Measurements from ENCODE around the gene PNKD. TPM values are rescaled to one million over a fixed set of nuclear protein-coding genes. Genes with fewer than 3 reads are reported as not detected.

PNKD gene
- total RNA-seq, 2 experiments from 2014 or later: 20.4 to 21.4 TPM

DNA sequence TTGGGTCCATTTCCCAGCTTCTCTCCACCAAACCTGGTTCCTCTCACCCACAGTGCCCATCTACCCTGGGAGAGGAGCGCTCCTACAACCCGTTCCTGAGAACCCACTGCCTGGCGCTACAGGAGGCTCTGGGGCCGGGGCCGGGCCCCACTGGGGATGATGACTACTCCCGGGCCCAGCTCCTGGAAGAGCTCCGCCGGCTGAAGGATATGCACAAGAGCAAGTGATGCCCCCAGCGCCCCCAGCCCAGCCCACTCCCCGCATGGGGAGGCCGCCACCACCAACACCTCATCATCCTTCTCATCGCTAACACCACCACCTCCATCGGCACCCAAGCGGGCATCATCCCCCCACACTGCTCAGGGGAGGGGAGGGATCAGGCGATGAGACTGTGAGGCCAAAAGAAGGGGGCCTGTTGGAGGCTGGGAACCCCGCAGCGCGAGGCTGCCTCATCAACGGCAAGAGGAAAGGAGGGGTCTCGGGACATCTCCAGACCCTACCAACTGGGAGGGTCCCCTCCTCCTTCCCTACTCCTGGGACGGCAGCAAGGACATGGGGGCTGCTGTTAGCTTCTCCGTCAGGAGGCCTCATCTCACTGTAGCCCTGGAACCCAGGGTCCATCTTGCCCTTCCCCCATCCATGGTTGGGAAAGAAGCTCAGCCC, 74.6 kb downstream of the PNKD start:
- Mint-ChIP-seq H3K4me3 (no peak overlapping the region), H3K36me3 (ENCODE audit: low read depth) (no peaks in the 10 kb centered on the region), H3K27me3 (ENCODE audit: low read depth) (no peaks in the 10 kb centered on the region), H3K4me1 (ENCODE audit: low read depth) (no peaks in the 10 kb centered on the region), H3K9me3 (no peaks in the 10 kb centered on the region), H3K27ac (no peak overlapping the region)
- DNase-seq: no peak
- intact Hi-C loops (cut with micrococcal nuclease): no loop called here
- CTCF ChIA-PET: interaction anchor here (0.9 kb wide), 1 partner anchor 19 kb away, joined by 3 read pairs; no protein-coding TSS in a partner anchor

DNA sequence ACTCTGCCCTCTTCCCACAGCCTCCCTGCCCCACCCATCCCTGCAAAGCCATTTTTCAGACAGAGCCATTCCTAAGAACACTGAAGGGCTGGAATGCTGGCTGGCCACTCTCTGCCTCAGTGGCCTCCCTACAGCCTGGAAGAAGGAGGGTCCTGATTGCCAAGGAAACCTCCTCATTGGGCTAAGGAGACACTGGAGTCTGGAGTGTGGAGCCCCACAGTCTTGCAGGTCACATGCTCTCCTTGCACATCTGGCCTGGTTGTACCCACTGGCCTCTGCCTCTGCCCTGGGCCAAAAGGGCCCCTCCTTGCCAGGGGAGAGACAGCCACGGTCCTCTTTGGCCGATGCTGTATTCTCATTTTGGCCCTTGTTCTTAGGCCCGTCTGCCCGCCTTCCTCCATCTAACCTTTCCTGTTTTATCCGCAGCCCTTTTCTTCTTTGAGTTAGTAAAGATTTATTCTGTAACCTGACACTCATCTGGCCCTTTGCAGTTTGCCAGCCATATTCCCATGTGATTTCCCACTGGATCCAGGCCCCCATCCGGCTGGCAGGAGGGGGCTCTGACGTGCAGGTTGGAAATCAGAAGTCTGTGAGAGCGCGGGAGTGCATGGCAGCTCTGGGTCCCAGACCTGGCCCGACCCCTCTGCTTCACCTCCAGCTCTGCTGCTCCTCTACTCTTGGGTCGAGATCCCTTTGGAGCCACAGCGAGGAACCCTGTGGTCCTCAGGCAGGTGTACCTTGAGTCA, 75.3 kb downstream of the PNKD start:
- Mint-ChIP-seq H3K27ac (no peak overlapping the region), H3K9me3 (no peaks in the 10 kb centered on the region), H3K4me3 (no peak overlapping the region), H3K4me1 (ENCODE audit: low read depth) (no peaks in the 10 kb centered on the region), H3K27me3 (ENCODE audit: low read depth) (no peaks in the 10 kb centered on the region), H3K36me3 (ENCODE audit: low read depth) (no peaks in the 10 kb centered on the region)
- intact Hi-C loops (cut with micrococcal nuclease): no loop called here
- no peak for DNase-seq
- CTCF ChIA-PET: no interaction called here

DNA sequence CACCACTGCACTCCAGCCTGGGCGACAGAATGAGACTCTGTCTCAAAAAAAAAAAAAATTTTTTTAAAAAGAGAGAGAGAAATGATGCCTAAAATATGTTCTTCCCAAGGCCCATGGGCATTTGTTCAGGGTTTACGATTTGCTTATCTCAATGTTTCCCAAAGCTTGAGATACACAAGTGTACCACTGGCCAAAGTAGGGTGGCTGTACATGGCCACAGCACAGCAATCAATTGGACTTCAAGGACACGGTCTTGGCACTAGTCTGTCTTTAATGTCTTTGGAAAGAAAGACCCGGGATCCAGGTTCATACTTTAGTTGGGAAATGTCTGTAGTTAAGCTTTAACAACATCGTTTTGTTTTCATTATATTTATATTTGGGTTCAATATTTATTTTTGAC, 76.9 kb downstream of the PNKD start:
- no peaks in the 10 kb centered on the region for H3K27me3 Mint-ChIP-seq (ENCODE audit: low read depth)
- H3K4me1 Mint-ChIP-seq (ENCODE audit: low read depth): no peaks in the 10 kb centered on the region
- H3K4me3 Mint-ChIP-seq: no peak overlapping the region
- no peaks in the 10 kb centered on the region for H3K36me3 Mint-ChIP-seq (ENCODE audit: low read depth)
- CTCF ChIA-PET: no interaction called here
- no peak overlapping the region for H3K27ac Mint-ChIP-seq
- intact Hi-C loops (cut with micrococcal nuclease): no loop called here
- DNase-seq: no peak
- H3K9me3 Mint-ChIP-seq: peaks cover 7% of the 10 kb centered on the region

GRCh38 chr2:218354045-218354444, 83.7 kb downstream of the PNKD start:
- no peaks in the 10 kb centered on the region for H3K4me1 Mint-ChIP-seq (ENCODE audit: low read depth)
- no peaks in the 10 kb centered on the region for H3K27me3 Mint-ChIP-seq (ENCODE audit: low read depth)
- intact Hi-C loops (cut with micrococcal nuclease): no loop called here
- no peaks in the 10 kb centered on the region for H3K36me3 Mint-ChIP-seq (ENCODE audit: low read depth)
- no peak overlapping the region for H3K27ac Mint-ChIP-seq
- CTCF ChIA-PET: interaction anchor here (1.0 to 1.6 kb wide), 2 partner anchors 50 to 81 kb away, joined by 3 to 4 read pairs; no protein-coding TSS in a partner anchor
- peaks cover 11% of the 10 kb centered on the region for H3K9me3 Mint-ChIP-seq
- H3K4me3 Mint-ChIP-seq: no peak overlapping the region
- DNase-seq: no peak

DNA sequence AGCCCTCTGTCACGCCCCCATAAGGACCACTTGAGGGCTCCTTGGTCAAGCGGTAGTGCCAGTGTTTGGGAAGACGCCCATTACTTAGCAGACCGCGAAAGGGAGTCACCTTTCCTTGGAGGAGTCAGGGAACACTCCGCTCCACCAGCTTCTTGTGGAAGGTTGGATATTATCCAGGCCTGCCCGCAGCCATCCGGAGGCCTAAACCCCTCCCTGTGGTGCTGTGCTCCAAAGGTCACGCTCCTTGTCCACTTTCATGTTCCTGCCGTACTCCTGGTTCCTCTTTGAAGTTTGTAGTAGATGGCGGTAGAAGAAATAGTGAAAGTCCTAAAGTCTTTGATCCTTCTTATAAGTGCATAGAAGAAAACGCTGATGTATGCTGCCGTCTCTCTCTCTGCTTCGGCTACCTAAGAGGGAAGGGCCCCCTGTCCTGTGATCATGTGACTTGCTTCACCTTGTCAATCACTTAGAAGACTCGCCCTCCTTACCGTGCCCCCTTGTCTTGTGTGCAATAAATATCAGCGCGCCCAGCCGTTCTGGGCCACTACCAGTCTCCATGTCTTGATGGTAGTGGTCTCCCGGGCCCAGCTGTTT, 84.6 kb downstream of the PNKD start:
- Mint-ChIP-seq H3K36me3 (ENCODE audit: low read depth) (no peaks in the 10 kb centered on the region), H3K27ac (no peak overlapping the region), H3K4me3 (no peak overlapping the region), H3K4me1 (ENCODE audit: low read depth) (no peaks in the 10 kb centered on the region), H3K27me3 (ENCODE audit: low read depth) (no peaks in the 10 kb centered on the region), H3K9me3 (peaks cover 11% of the 10 kb centered on the region)
- CTCF ChIA-PET: interaction anchor here (1.0 to 4.7 kb wide), 7 partner anchors 11 to 84 kb away, joined by 3 to 62 read pairs (median 4); partner anchors contain the start of gene PNKD
- no peak for DNase-seq
- intact Hi-C loops (cut with micrococcal nuclease): loop anchor here (5.0 kb wide), 1 partner anchor 188 kb away; the partner anchor contains the start of gene CXCR1

GRCh38 chr2:218357236-218358177, 87.2 kb downstream of the PNKD start:
- Mint-ChIP-seq H3K27ac (no peak overlapping the region), H3K4me3 (no peak overlapping the region), H3K9me3 (peaks cover 4% of the 10 kb centered on the region), H3K4me1 (ENCODE audit: low read depth) (no peaks in the 10 kb centered on the region), H3K36me3 (ENCODE audit: low read depth) (no peaks in the 10 kb centered on the region), H3K27me3 (ENCODE audit: low read depth) (no peaks in the 10 kb centered on the region)
- CTCF ChIA-PET: interaction anchor here (0.6 to 4.7 kb wide), 21 partner anchors 10 to 222 kb away, joined by 3 to 62 read pairs (median 4); no protein-coding TSS in a partner anchor
- intact Hi-C loops (cut with micrococcal nuclease): loop anchor here (5.0 kb wide), 1 partner anchor 190 kb away; the partner anchor contains the start of gene CXCR1
- DNase-seq: no peak

- H3K4me1 Mint-ChIP-seq (ENCODE audit: low read depth): no peaks in the 10 kb centered on the region
- H3K27ac Mint-ChIP-seq: no peak overlapping the region
- no peak overlapping the region for H3K4me3 Mint-ChIP-seq
- no peaks in the 10 kb centered on the region for H3K27me3 Mint-ChIP-seq (ENCODE audit: low read depth)
- CTCF ChIA-PET: interaction anchor here (0.6 to 1.0 kb wide), 3 partner anchors 18 to 106 kb away, joined by 3 to 4 read pairs (median 3); no protein-coding TSS in a partner anchor
- intact Hi-C loops (cut with micrococcal nuclease): no loop called here
- H3K36me3 Mint-ChIP-seq (ENCODE audit: low read depth): no peaks in the 10 kb centered on the region
- H3K9me3 Mint-ChIP-seq: no peaks in the 10 kb centered on the region
- no peak for DNase-seq
Measured at GRCh38 chr2:218360453-218360852, 90.1 kb downstream of the PNKD start.

DNA sequence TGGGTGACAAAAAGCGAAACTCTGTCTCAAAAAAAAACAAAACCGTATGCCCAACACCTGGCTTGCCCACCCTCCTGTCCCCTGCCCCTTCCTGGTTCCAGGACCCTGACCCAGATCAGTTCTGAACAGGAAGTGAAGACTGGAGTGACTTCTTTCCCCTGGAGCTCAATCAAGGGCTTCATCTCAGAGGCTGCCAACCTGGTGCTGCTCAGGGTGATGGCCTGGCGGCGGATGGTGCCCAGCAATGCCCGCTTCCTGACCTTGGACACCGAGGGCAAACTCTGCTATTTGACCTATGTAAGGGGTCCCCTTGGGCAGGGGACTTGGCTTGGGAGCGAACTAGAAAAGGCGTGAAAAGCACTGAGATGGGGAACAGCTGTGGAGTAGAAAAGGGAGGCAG, 92.3 kb downstream of the PNKD start:
- H3K27ac Mint-ChIP-seq: no peak overlapping the region

GRCh38 chr2:218363736-218364135, 93.4 kb downstream of the PNKD start:
- DNase-seq: no peak
- peaks cover 7% of the 10 kb centered on the region for H3K4me1 Mint-ChIP-seq (ENCODE audit: low read depth)
- H3K27me3 Mint-ChIP-seq (ENCODE audit: low read depth): no peaks in the 10 kb centered on the region
- no peak overlapping the region for H3K27ac Mint-ChIP-seq
- intact Hi-C loops (cut with micrococcal nuclease): no loop called here
- CTCF ChIA-PET: no interaction called here
- H3K4me3 Mint-ChIP-seq: no peak overlapping the region
- H3K36me3 Mint-ChIP-seq (ENCODE audit: low read depth): no peaks in the 10 kb centered on the region
- H3K9me3 Mint-ChIP-seq: no peaks in the 10 kb centered on the region

More for the DNA sequence above, 92.3 kb downstream of the PNKD start:
- DNase-seq: no peak
- no peaks in the 10 kb centered on the region for H3K36me3 Mint-ChIP-seq (ENCODE audit: low read depth)
- CTCF ChIA-PET: no interaction called here
- H3K4me1 Mint-ChIP-seq (ENCODE audit: low read depth): no peaks in the 10 kb centered on the region
- H3K9me3 Mint-ChIP-seq: no peaks in the 10 kb centered on the region
- no peaks in the 10 kb centered on the region for H3K27me3 Mint-ChIP-seq (ENCODE audit: low read depth)
- H3K4me3 Mint-ChIP-seq: no peak overlapping the region
- intact Hi-C loops (cut with micrococcal nuclease): no loop called here

DNA sequence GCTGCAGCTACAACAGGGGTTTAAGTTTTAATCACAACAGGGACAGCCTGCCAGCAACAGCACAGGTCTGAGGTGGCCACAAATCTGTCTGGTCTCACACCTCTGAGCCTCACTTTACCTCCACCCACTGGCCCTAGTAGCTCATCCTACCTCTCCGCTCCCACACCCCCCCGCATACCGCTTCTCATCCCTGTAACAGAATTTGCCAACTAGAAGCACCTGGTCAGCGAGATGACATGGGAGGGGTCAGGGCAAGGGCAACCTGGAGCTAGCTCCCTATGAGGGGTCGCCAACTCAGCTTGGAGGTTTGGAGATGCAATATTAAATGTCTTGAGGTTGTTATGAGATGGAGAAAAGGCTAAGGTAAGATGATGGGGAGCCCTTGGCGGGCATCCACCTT, 93.9 kb downstream of the PNKD start:
- no peak overlapping the region for H3K4me3 Mint-ChIP-seq
- CTCF ChIA-PET: interaction anchor here (0.8 kb wide), 1 partner anchor 12 kb away, joined by 3 read pairs; no protein-coding TSS in a partner anchor

GRCh38 chr2:218366621-218367414, 96.5 kb downstream of the PNKD start:
- Mint-ChIP-seq H3K9me3 (no peaks in the 10 kb centered on the region), H3K36me3 (ENCODE audit: low read depth) (no peaks in the 10 kb centered on the region), H3K27me3 (ENCODE audit: low read depth) (no peaks in the 10 kb centered on the region), H3K27ac (no peak overlapping the region), H3K4me1 (ENCODE audit: low read depth) (peaks cover 13% of the 10 kb centered on the region), H3K4me3 (peak overlapping the region; percentile 73)
- intact Hi-C loops (cut with micrococcal nuclease): loop anchor here (2.0 to 5.0 kb wide), 3 partner anchors 30 to 75 kb away; partner anchors contain the start of gene TMBIM1
- DNase-seq: no peak
- CTCF ChIA-PET: interaction anchor here (0.6 to 1.3 kb wide), 4 partner anchors 11 to 156 kb away, joined by 3 to 5 read pairs (median 4); partner anchors contain the start of gene CATIP

More for the DNA sequence above, 93.9 kb downstream of the PNKD start:
- DNase-seq: no peak
- peaks cover 11% of the 10 kb centered on the region for H3K4me1 Mint-ChIP-seq (ENCODE audit: low read depth)
- no peak overlapping the region for H3K27ac Mint-ChIP-seq
- intact Hi-C loops (cut with micrococcal nuclease): no loop called here
- no peaks in the 10 kb centered on the region for H3K36me3 Mint-ChIP-seq (ENCODE audit: low read depth)
- H3K27me3 Mint-ChIP-seq (ENCODE audit: low read depth): no peaks in the 10 kb centered on the region
- H3K9me3 Mint-ChIP-seq: no peaks in the 10 kb centered on the region
